Measurements from ENCODE around the gene KRTAP5-1. TPM values are rescaled to one million over a fixed set of nuclear protein-coding genes. Genes with fewer than 3 reads are reported as not detected.

KRTAP5-1 gene
- total RNA-seq, 4 donors from 2014 or later: not detected

GRCh38 chr11:1573077-1573902, 11.8 kb downstream of the KRTAP5-1 start:
- Histone ChIP-seq H3K4me1 (peaks cover 43 to 61% (median 58%) of the 10 kb centered on the region in 4 donors), H3K9me3 (peaks cover 0 to 4% (median 2%) of the 10 kb centered on the region in 4 donors), H3K36me3 (no peaks in the 10 kb centered on the region), H3K27me3 (peaks cover 0 to 11% (median 2%) of the 10 kb centered on the region in 4 donors), H3K27ac (replicated peaks in 1 of 4) (peak overlapping the region; percentile 79 to 87 (median 81)), H3K4me3 (peak overlapping the region; percentile 68 to 85 (median 74))
- TF ChIP-seq POLR2A (IDR thresholded peaks at IDR 0.05; ENCODE audit: low read depth) (no peak), POLR2AphosphoS5 (IDR thresholded peaks at IDR 0.05) (no peak), CTCF (IDR thresholded peaks at IDR 0.05) (no peak), EP300 (IDR thresholded peaks at IDR 0.05) (no peak)
- 10% methylated on average over 26 of the region's 37 CpGs for WGBS
- intact Hi-C loops (cut with DNase I): no loop called here
- no peak for DNase-seq (ENCODE audit: extremely low spot score)

- TF ChIP-seq EP300 (IDR thresholded peaks at IDR 0.05) (no peak), POLR2AphosphoS5 (IDR thresholded peaks at IDR 0.05) (peak; percentile 12 to 62)
- peak within 1 kb of the TSS; percentile 84 to 87 (median 86) for H3K27ac ChIP-seq (replicated peaks in 1 of 4)
- H3K9me3 ChIP-seq: no peaks in the 10 kb centered on the region
- peaks cover 0 to 11% (median 2%) of the 10 kb centered on the region in 4 donors for H3K27me3 ChIP-seq
- H3K36me3 ChIP-seq: no peaks in the 10 kb centered on the region
- DNase-seq (ENCODE audit: extremely low spot score): peak; percentile 95
- H3K4me3 ChIP-seq: peak within 1 kb of the TSS; percentile 68 to 85 (median 74)
- intact Hi-C loops (cut with DNase I): no loop called here
- WGBS: no CpG with 5 or more reads among the region's 124 CpGs
- H3K4me1 ChIP-seq: peaks cover 49 to 70% (median 66%) of the 10 kb centered on the region in 4 donors
Measured at GRCh38 chr11:1572197-1573076, 12.6 kb downstream of the KRTAP5-1 start, which contains the start of gene DUSP8. TSS of gene DUSP8 (minus strand) at chr11:1572271. CDS start at chr11:1565826, 6,445 bp downstream.

GRCh38 chr11:1571760-1572196, 13.3 kb downstream of the KRTAP5-1 start:
- TF ChIP-seq POLR2AphosphoS5 (IDR thresholded peaks at IDR 0.05) (no peak), EP300 (IDR thresholded peaks at IDR 0.05) (no peak), CTCF (IDR thresholded peaks at IDR 0.05) (no peak), POLR2A (IDR thresholded peaks at IDR 0.05; ENCODE audit: low read depth) (no peak)
- intact Hi-C loops (cut with DNase I): no loop called here
- Histone ChIP-seq H3K9me3 (no peaks in the 10 kb centered on the region), H3K4me3 (peak overlapping the region; percentile 68 to 85 (median 74)), H3K4me1 (peaks cover 52 to 76% (median 71%) of the 10 kb centered on the region in 4 donors), H3K27ac (replicated peaks in 1 of 4) (peak overlapping the region; percentile 82 to 86 (median 85)), H3K36me3 (no peaks in the 10 kb centered on the region), H3K27me3 (peaks cover 0 to 11% (median 2%) of the 10 kb centered on the region in 4 donors)
- 0% methylated on average over 3 of the region's 91 CpGs for WGBS
- DNase-seq (ENCODE audit: extremely low spot score): no peak

GRCh38 chr11:1570896-1571759, 14.0 kb downstream of the KRTAP5-1 start:
- intact Hi-C loops (cut with DNase I): no loop called here
- no peaks in the 10 kb centered on the region for H3K36me3 ChIP-seq
- H3K9me3 ChIP-seq: no peaks in the 10 kb centered on the region
- H3K4me1 ChIP-seq: peaks cover 52 to 82% (median 71%) of the 10 kb centered on the region in 4 donors
- H3K27me3 ChIP-seq: peaks cover 0 to 11% (median 2%) of the 10 kb centered on the region in 4 donors
- no peak for DNase-seq (ENCODE audit: extremely low spot score)
- 13% methylated on average over 3 of the region's 58 CpGs for WGBS
- peak overlapping the region; percentile 82 to 86 (median 85) for H3K27ac ChIP-seq (replicated peaks in 1 of 4)
- TF ChIP-seq POLR2AphosphoS5 (IDR thresholded peaks at IDR 0.05): peak in 1 of 2 donors; percentile 19
- TF ChIP-seq POLR2A (IDR thresholded peaks at IDR 0.05; ENCODE audit: low read depth): no peak
- no peak for TF ChIP-seq EP300 (IDR thresholded peaks at IDR 0.05)
- peak overlapping the region; percentile 66 to 85 (median 68) for H3K4me3 ChIP-seq

GRCh38 chr11:1570531-1570895, 14.6 kb downstream of the KRTAP5-1 start:
- DNase-seq (ENCODE audit: extremely low spot score): no peak
- peak overlapping the region; percentile 82 to 86 (median 85) for H3K27ac ChIP-seq (replicated peaks in 1 of 4)
- no peaks in the 10 kb centered on the region for H3K9me3 ChIP-seq
- H3K4me1 ChIP-seq: peaks cover 54 to 88% (median 71%) of the 10 kb centered on the region in 4 donors
- TF ChIP-seq EP300 (IDR thresholded peaks at IDR 0.05) (no peak), CTCF (IDR thresholded peaks at IDR 0.05) (no peak), POLR2A (IDR thresholded peaks at IDR 0.05; ENCODE audit: low read depth) (no peak), POLR2AphosphoS5 (IDR thresholded peaks at IDR 0.05) (no peak)
- WGBS: 57% methylated on average over 7 of the region's 8 CpGs
- H3K27me3 ChIP-seq: peaks cover 0 to 11% (median 2%) of the 10 kb centered on the region in 4 donors
- peak overlapping the region; percentile 66 to 85 (median 68) for H3K4me3 ChIP-seq
- intact Hi-C loops (cut with DNase I): no loop called here
- peaks cover 0 to 5% (median 0%) of the 10 kb centered on the region in 4 donors for H3K36me3 ChIP-seq
